ENCODE data around the gene HERC3. TPM values are rescaled to one million over a fixed set of nuclear protein-coding genes. Genes with fewer than 3 reads are reported as not detected.
A peak's percentile ranks its signal among the peaks of the same experiment; 100 is the strongest.

The HERC3 gene
- polyA plus RNA-seq, 12 donors: 5.7 to 24.3 (median 17.3) TPM; not detected in 1

- peak; percentile 28 for DNase-seq
These were observed 67.0 kb downstream of the HERC3 start for GRCh38 chr4:88659055-88659889.

- DNase-seq: no peak
These were observed 67.6 kb downstream of the HERC3 start for GRCh38 chr4:88659890-88660208.

- peak; percentile 49 for DNase-seq
These were observed 68.4 kb downstream of the HERC3 start for GRCh38 chr4:88660446-88661294.

GRCh38 chr4:88661739-88662138, 69.5 kb downstream of the HERC3 start:
- no peak for DNase-seq

- no peak for DNase-seq
These were observed 80.7 kb downstream of the HERC3 start for GRCh38 chr4:88672987-88673386.

GRCh38 chr4:88673886-88674285, 81.6 kb downstream of the HERC3 start:
- no peak for DNase-seq

- no peak for DNase-seq
These were observed 82.3 kb downstream of the HERC3 start for GRCh38 chr4:88674565-88674964.

- DNase-seq: no peak
These were observed 82.7 kb downstream of the HERC3 start for GRCh38 chr4:88674979-88675378.

GRCh38 chr4:88675543-88675942, 83.3 kb downstream of the HERC3 start:
- DNase-seq: no peak

- DNase-seq: no peak
These were observed 88.9 kb downstream of the HERC3 start for GRCh38 chr4:88681209-88681608.

GRCh38 chr4:88690355-88690754, 98.1 kb downstream of the HERC3 start:
- DNase-seq: no peak

- no peak for DNase-seq
These were observed 101.5 kb downstream of the HERC3 start for GRCh38 chr4:88693792-88694191.

GRCh38 chr4:88696630-88697029, 104.3 kb downstream of the HERC3 start:
- DNase-seq: no peak

GRCh38 chr4:88697141-88697540, 104.9 kb downstream of the HERC3 start:
- peak; percentile 24 for DNase-seq

- peak; percentile 70 for DNase-seq
These were observed 105.5 kb downstream of the HERC3 start, which contains the start of gene NAP1L5 for GRCh38 chr4:88697588-88698329. Gene NAP1L5 (minus strand): TSS chr4:88697829. CDS start chr4:88697754, 75 bp downstream.

GRCh38 chr4:88698519-88698918, 106.2 kb downstream of the HERC3 start:
- no peak for DNase-seq

GRCh38 chr4:88702782-88703181, 110.5 kb downstream of the HERC3 start:
- DNase-seq: no peak

- no peak for DNase-seq
These were observed 112.9 kb downstream of the HERC3 start for GRCh38 chr4:88705223-88705622.

GRCh38 chr4:88705805-88706492, 113.7 kb downstream of the HERC3 start:
- DNase-seq: no peak

GRCh38 chr4:88706574-88706973, 114.3 kb downstream of the HERC3 start:
- peak; percentile 63 for DNase-seq

GRCh38 chr4:88709989-88710388, 117.7 kb downstream of the HERC3 start:
- no peak for DNase-seq

- no peak for DNase-seq
These were observed 121.5 kb downstream of the HERC3 start for GRCh38 chr4:88713782-88714181.
